SK-N-SH treated with all-trans-retinoic acid at 6 μM for 48 hours (cell line): ENCODE results near the gene AURKB.
"Not testable (repeated sequence)": the region's sequence is repeated elsewhere in the genome, so short reads cannot be mapped to it uniquely, and the experiment has no call there.

ENCODE experiments used
- ARNTL ChIP-seq: fragments of 450-650 bp; formaldehyde crosslinking; IDR thresholded peaks from 2 replicates; pipeline ENCODE4 v1.5.0; 2020; ENCODE audit warnings: low read depth, mild to moderate bottlenecking, moderate library complexity, borderline replicate concordance
- CSRNP3 ChIP-seq: fragments of 250-450 bp; sonication (Bioruptor Pico); IDR thresholded peaks from 2 replicates; pipeline ENCODE4 v1.5.1; 2021; ENCODE audit warnings: mild to moderate bottlenecking, moderate library complexity
- GLIS3 ChIP-seq: fragments of 250-450 bp; sonication (Bioruptor Pico); IDR thresholded peaks from 2 replicates; pipeline ENCODE4 v1.5.0; 2020; ENCODE audit warnings: mild to moderate bottlenecking, moderate library complexity
- PATZ1 ChIP-seq: fragments of 250-450 bp; sonication (Bioruptor Pico); IDR thresholded peaks from 2 replicates; pipeline ENCODE4 v1.8.0; 2020; ENCODE audit warnings: mild to moderate bottlenecking, moderate library complexity, borderline replicate concordance
- TOX ChIP-seq: fragments of 250-450 bp; sonication (Bioruptor Pico); IDR thresholded peaks from 2 replicates; pipeline ENCODE4 v1.8.0; 2021; ENCODE audit warnings: mild to moderate bottlenecking, moderate library complexity, borderline replicate concordance
- ZC3H10 ChIP-seq: fragments of 250-450 bp; sonication (Bioruptor Pico); IDR thresholded peaks from 2 replicates; pipeline ENCODE4 v1.5.1; 2021; ENCODE audit warnings: mild to moderate bottlenecking, moderate library complexity
- ZFP3 ChIP-seq: fragments of 250-450 bp; sonication (Bioruptor Pico); IDR thresholded peaks from 2 replicates; pipeline ENCODE4 v1.5.0; 2020; ENCODE audit warnings: mild to moderate bottlenecking, moderate library complexity
- ZNF70 ChIP-seq: fragments of 450-650 bp; formaldehyde crosslinking; IDR thresholded peaks from 2 replicates; pipeline ENCODE4 v1.5.0; 2020; ENCODE audit warnings: mild to moderate bottlenecking, moderate library complexity

GRCh38 chr17:8251411-8251810 is 41.0 kb upstream of the AURKB start:
- TF ChIP-seq ZC3H10 (CRISPR knock-in tag); PATZ1 (CRISPR knock-in tag); GLIS3 (CRISPR knock-in tag); ARNTL (CRISPR knock-in tag); CSRNP3 (CRISPR knock-in tag); ZFP3 (CRISPR knock-in tag); ZNF70; TOX (CRISPR knock-in tag): not testable (repeated sequence)
